Measurements from ENCODE around the gene JMJD7. TPM values are rescaled to one million over a fixed set of nuclear protein-coding genes. Genes with fewer than 3 reads are reported as not detected.

The JMJD7 gene
- total RNA-seq, 4 donors from 2014 or later: 6.1 to 12.8 (median 9.3) TPM

- peaks cover 0 to 15% (median 6%) of the 10 kb centered on the region in 3 donors for H3K4me1 ChIP-seq
- no peaks in the 10 kb centered on the region for H3K27me3 ChIP-seq
- peaks cover 0 to 69% of the 10 kb centered on the region in 2 donors for H3K36me3 ChIP-seq
- H3K27ac ChIP-seq: no peak overlapping the region
- ATAC-seq: no peak
- H3K4me3 ChIP-seq: no peak overlapping the region
- 80% methylated on average over 1 to 5 of the region's 19 CpGs for WGBS, 2 donors (ENCODE audit: low coverage in 1 of 2)
- TF ChIP-seq POLR2A (IDR thresholded peaks at IDR 0.05): no peak
- TF ChIP-seq POLR2AphosphoS5 (IDR thresholded peaks at IDR 0.05): no peak
- H3K9me3 ChIP-seq: no peaks in the 10 kb centered on the region
These were observed 3.7 kb upstream of the JMJD7 start for GRCh38 chr15:41824062-41824745.

- TF ChIP-seq CTCF (IDR thresholded peaks at IDR 0.05) (no peak), POLR2A (IDR thresholded peaks at IDR 0.05) (no peak), EP300 (IDR thresholded peaks at IDR 0.05) (no peak), POLR2AphosphoS5 (IDR thresholded peaks at IDR 0.05) (no peak)
- Histone ChIP-seq H3K36me3 (peaks cover 0 to 59% of the 10 kb centered on the region in 2 donors), H3K27ac (no peak overlapping the region)
These were observed 2.7 kb upstream of the JMJD7 start for GRCh38 chr15:41825145-41825544.

GRCh38 chr15:41825572-41826535, 2.0 kb upstream of the JMJD7 start:
- no peak for ATAC-seq
- Histone ChIP-seq H3K9me3 (no peaks in the 10 kb centered on the region), H3K27ac (no peak overlapping the region), H3K27me3 (no peaks in the 10 kb centered on the region), H3K36me3 (peaks cover 0 to 57% of the 10 kb centered on the region in 2 donors), H3K4me1 (peaks cover 0 to 30% (median 13%) of the 10 kb centered on the region in 3 donors), H3K4me3 (no peak overlapping the region)
- 61% methylated on average over 4 of the region's 13 CpGs; no CpG with 5 or more reads in 1 of the 2 donors for WGBS, 2 donors (ENCODE audit: low coverage in 1 of 2)
- no peak for TF ChIP-seq EP300 (IDR thresholded peaks at IDR 0.05)
- TF ChIP-seq POLR2AphosphoS5 (IDR thresholded peaks at IDR 0.05): no peak
- no peak for TF ChIP-seq POLR2A (IDR thresholded peaks at IDR 0.05)
- TF ChIP-seq CTCF (IDR thresholded peaks at IDR 0.05): no peak

More at GRCh38 chr15:41825145-41825544, 2.7 kb upstream of the JMJD7 start:
- no peaks in the 10 kb centered on the region for H3K27me3 ChIP-seq
- H3K4me3 ChIP-seq: no peak overlapping the region
- no CpG with 5 or more reads among the region's 10 CpGs for WGBS, 2 donors (ENCODE audit: low coverage in 1 of 2)
- peaks cover 0 to 23% (median 13%) of the 10 kb centered on the region in 3 donors for H3K4me1 ChIP-seq
- no peaks in the 10 kb centered on the region for H3K9me3 ChIP-seq
- ATAC-seq: no peak

- TF ChIP-seq EP300 (IDR thresholded peaks at IDR 0.05) (no peak), CTCF (IDR thresholded peaks at IDR 0.05) (no peak), POLR2AphosphoS5 (IDR thresholded peaks at IDR 0.05) (no peak), POLR2A (IDR thresholded peaks at IDR 0.05) (no peak)
- H3K27me3 ChIP-seq: no peaks in the 10 kb centered on the region
- no peaks in the 10 kb centered on the region for H3K9me3 ChIP-seq
- peaks cover 0 to 31% (median 13%) of the 10 kb centered on the region in 3 donors for H3K4me1 ChIP-seq
- peak overlapping the region in 3 of 4 donors; percentile 91 to 93 (median 91) for H3K27ac ChIP-seq
- 0 to 6% methylated on average over 4 to 30 of the region's 37 CpGs for WGBS, 2 donors (ENCODE audit: low coverage in 1 of 2)
- ATAC-seq: no peak
- peaks cover 0 to 57% of the 10 kb centered on the region in 2 donors for H3K36me3 ChIP-seq
- H3K4me3 ChIP-seq: peak overlapping the region; percentile 77 to 86
These were observed 507 bp upstream of the JMJD7 start for GRCh38 chr15:41827290-41827879.

GRCh38 chr15:41828807-41829141, 882 bp downstream of the JMJD7 start:
- no peak for ATAC-seq
- peak overlapping the region; percentile 77 to 86 for H3K4me3 ChIP-seq
- H3K9me3 ChIP-seq: no peaks in the 10 kb centered on the region
- 3 to 9% methylated on average over 6 of the region's 6 CpGs for WGBS, 2 donors (ENCODE audit: low coverage in 1 of 2)
- H3K27me3 ChIP-seq: no peaks in the 10 kb centered on the region
- no peak for TF ChIP-seq POLR2A (IDR thresholded peaks at IDR 0.05)
- TF ChIP-seq EP300 (IDR thresholded peaks at IDR 0.05): no peak
- no peak for TF ChIP-seq CTCF (IDR thresholded peaks at IDR 0.05)
- TF ChIP-seq POLR2AphosphoS5 (IDR thresholded peaks at IDR 0.05): no peak
- peaks cover 0 to 31% (median 13%) of the 10 kb centered on the region in 3 donors for H3K4me1 ChIP-seq
- peaks cover 0 to 47% of the 10 kb centered on the region in 2 donors for H3K36me3 ChIP-seq
- H3K27ac ChIP-seq: peak overlapping the region in 3 of 4 donors; percentile 91 to 93 (median 91)
